Spleen (tissue), 11 donors: ENCODE data around the gene RPS14. TPM values are rescaled to one million over a fixed set of nuclear protein-coding genes. Genes with fewer than 3 reads are reported as not detected.

Experiments used
- DNase-seq: peaks from one replicate; pipeline ENCODE4 v3.0.0-alpha.2; 2020
- H3K27ac ChIP-seq, 8 donors: fragments of 200-600 bp; sonication (generic) in 7 of 8; 1 replicate in 4 of 8; 2 replicates in 4 of 8; pipeline versions ENCODE4 v1.5.0 to v1.8.0; 2016 to 2021; ENCODE audit warnings: inconsistent platforms in 4 of 8, mild to moderate bottlenecking in 4 of 8, moderate library complexity in 1 of 8
- H3K27me3 ChIP-seq, 7 donors: fragments of 200-600 bp; sonication (generic) in 6 of 7; replicated peaks in 1 of 7; 1 replicate in 4 of 7; 2 replicates in 3 of 7; pipeline versions ENCODE4 v1.5.0 to v1.8.0; 2016 to 2021; ENCODE audit warnings: inconsistent platforms in 3 of 7, mild to moderate bottlenecking in 1 of 7
- H3K36me3 ChIP-seq, 6 donors: fragments of 200-600 bp; sonication (generic) in 5 of 6; 1 replicate in 4 of 6; 2 replicates in 2 of 6; pipeline versions ENCODE4 v1.5.0 to v1.8.0; 2016 to 2021; ENCODE audit warnings: inconsistent platforms in 2 of 6
- H3K4me1 ChIP-seq, 6 donors: fragments of 200-600 bp; sonication (generic) in 5 of 6; 1 replicate in 3 of 6; 2 replicates in 3 of 6; pipeline versions ENCODE4 v1.5.0 to v1.8.0; 2016 to 2021; ENCODE audit warnings: inconsistent platforms in 3 of 6
- H3K4me3 ChIP-seq, 8 donors: fragments of 200-600 bp; sonication (generic) in 7 of 8; 1 replicate in 4 of 8; 2 replicates in 4 of 8; pipeline versions ENCODE4 v1.5.0 to v1.8.0; 2016 to 2021; ENCODE audit warnings: inconsistent platforms in 4 of 8, mild to moderate bottlenecking in 4 of 8, moderate library complexity in 2 of 8
- H3K9me3 ChIP-seq, 8 donors: fragments of 200-600 bp; sonication (generic) in 7 of 8; 1 replicate in 4 of 8; 2 replicates in 4 of 8; pipeline versions ENCODE4 v1.5.0 to v1.8.0; 2016 to 2021; ENCODE audit warnings: inconsistent platforms in 4 of 8
- CTCF ChIP-seq, 11 experiments: fragments of 200-600 bp in 7 of 11; fragments of 450-650 bp in 4 of 11; sonication (generic) in 4 of 11; IDR thresholded peaks in 8 of 11; conservative IDR thresholded peaks in 3 of 11; 1 replicate in 7 of 11; 2 replicates in 4 of 11; pipeline versions ENCODE4 v1.4.0 to v1.8.0; 2016 to 2021; ENCODE audit warnings: antibody characterized with exemption in 11 of 11, inconsistent platforms in 4 of 11, mild to moderate bottlenecking in 1 of 11
- POLR2A ChIP-seq, 3 donors: fragments of 450-650 bp; IDR thresholded peaks; one replicate each; pipeline ENCODE4 v1.5.1; 2017; ENCODE audit warnings: antibody characterized with exemption in 3 of 3, mild to moderate bottlenecking in 1 of 3
- POLR2AphosphoS5 ChIP-seq, 3 donors: sonication (generic); formaldehyde crosslinking; IDR thresholded peaks; one replicate each; pipeline ENCODE4 v1.5.1; 2017; ENCODE audit warnings: antibody characterized with exemption in 3 of 3
- WGBS, 5 donors: extraction: QIAGEN DNeasy Blood & Tissue Kit in 3 of 5; methylation state at CpG; one replicate each; pipeline versions ENCODE4 v1.1.5 to v1.1.7; 2013 to 2018; 5-methylcytosine and 5-hydroxymethylcytosine counted together
- intact Hi-C: fragments of 100-400 bp; cut with DNase I; formaldehyde crosslinking; loops from one replicate; pipeline ENCODE4 v1.15.0; 2023; ENCODE audit warnings: low total_unique reads
- polyA plus RNA-seq, 3 donors: library from polyadenylated mRNA; stranded (reverse); fragments of 200-250 nt; gene quantifications; one replicate each; pipeline ENCODE4 v1.2.1, GENCODE V29; 2013
- total RNA-seq, 7 donors: library from RNA; depleted of rRNA in 3 of 7; stranded (reverse); fragments of >200 nt in 3 of 7; fragmentation: NEBNext Ultra II Directional in 4 of 7; extraction: Animal tissue kit (Norgen Biotek cat#: 25700) in 4 of 7; gene quantifications; one replicate each; pipeline versions ENCODE4 v1.1.0 to v1.2.1, GENCODE V29; 2016 to 2021
- donor health status: healthy with polysubstance abuse.
- donor health status: DM: no; HTN: no; CAD: no; lungs with moderate emphysema.
- donor health status: DM: no; HTN: no; CAD: no.
- donor health status: Bipolar disorder and iron deficiency.
- donor health status: healthy.
- donor health status: DM: no; HTN: no; CAD: no.
- donor health status: DM: yes; HTN: yes; CAD: no.

The RPS14 gene
- total and polyA plus RNA-seq, 10 donors = 1,801 to 8,400 (median 2,426) TPM

DNA sequence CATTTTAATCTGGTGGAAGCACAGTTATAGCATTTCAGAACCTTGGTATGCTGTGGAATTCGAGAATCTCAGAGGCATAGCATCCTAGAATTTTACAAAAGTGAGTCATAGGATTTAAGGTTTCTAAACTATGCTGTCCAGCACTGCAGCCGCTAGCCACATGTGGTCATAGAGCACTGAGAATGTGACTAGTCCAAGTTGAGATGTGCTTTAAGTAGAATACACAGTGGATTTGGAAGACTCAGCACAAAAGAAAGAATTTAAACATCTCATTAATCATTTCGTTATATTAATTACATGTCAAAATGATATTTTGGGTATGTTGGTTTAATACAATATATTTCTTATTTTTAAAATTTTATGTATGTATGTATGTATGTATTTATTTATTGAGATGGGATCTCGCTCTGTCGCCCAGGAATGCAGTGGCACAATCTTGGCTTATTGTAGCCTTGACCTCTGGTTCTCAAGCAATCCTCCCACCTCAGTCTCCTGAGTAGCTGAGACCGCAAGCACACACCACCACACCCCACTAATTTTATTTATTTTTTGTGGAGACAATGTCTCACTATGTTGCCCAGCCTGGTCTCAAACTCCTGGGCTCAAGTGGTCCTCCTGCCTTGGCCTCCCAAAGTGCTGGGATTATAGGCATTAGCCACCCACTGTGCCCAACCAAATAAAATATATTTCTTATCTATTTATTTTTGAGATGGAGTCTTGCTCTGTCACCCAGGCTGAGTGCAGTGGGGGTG, 20.4 kb upstream of the RPS14 start:
- DNase-seq = no peak
- Histone ChIP-seq H3K4me1 (peaks cover 0 to 51% (median 18%) of the 10 kb centered on the region in 6 donors), H3K36me3 (no peaks in the 10 kb centered on the region), H3K27me3 (no peaks in the 10 kb centered on the region), H3K4me3 (no peak overlapping the region), H3K27ac (no peak overlapping the region), H3K9me3 (no peaks in the 10 kb centered on the region)
- intact Hi-C loops = loop anchor here (10.0 kb wide), 1 partner anchor 45 kb away; no protein-coding TSS in a partner anchor
- 78 to 90% (median 84%) methylated on average over 6 of the region's 6 CpGs for WGBS, 5 donors
- TF ChIP-seq CTCF (IDR thresholded peaks at IDR 0.05 in 8 of 11, conservative IDR thresholded peaks at IDR 0.05 in 3 of 11) (no peak), POLR2A (IDR thresholded peaks at IDR 0.05) (no peak), POLR2AphosphoS5 (IDR thresholded peaks at IDR 0.05) (no peak)

DNA sequence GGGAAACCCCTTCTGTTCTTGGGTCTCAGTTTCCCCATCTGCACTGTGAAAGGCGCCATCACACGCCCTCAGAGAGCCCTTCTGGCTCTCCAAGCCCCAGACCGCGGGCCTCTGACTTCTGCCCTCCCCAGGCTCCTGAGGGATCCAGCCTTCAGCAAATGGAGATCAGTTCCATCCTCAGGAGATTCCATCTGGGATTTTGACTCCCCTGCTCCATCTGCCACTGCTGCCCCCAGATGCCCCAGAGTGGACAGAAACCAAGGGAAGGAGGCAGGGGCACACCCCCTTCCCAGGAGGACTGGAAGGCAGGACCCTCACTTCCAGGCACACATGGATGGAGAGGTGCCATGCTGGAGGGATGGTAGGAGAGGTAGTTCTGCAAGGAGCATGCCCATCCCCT, 18.7 kb upstream of the RPS14 start:
- Histone ChIP-seq H3K27me3 (no peaks in the 10 kb centered on the region), H3K4me3 (no peak overlapping the region), H3K9me3 (no peaks in the 10 kb centered on the region), H3K27ac (peak overlapping the region in 2 of 8 donors; percentile 3 to 40), H3K36me3 (no peaks in the 10 kb centered on the region), H3K4me1 (peaks cover 0 to 53% (median 30%) of the 10 kb centered on the region in 6 donors)
- 90 to 98% (median 94%) methylated on average over 4 of the region's 4 CpGs for WGBS, 5 donors
- intact Hi-C loops = loop anchor here (10.0 kb wide), 1 partner anchor 47 kb away; no protein-coding TSS in a partner anchor
- DNase-seq = no peak
- no peak for TF ChIP-seq CTCF (IDR thresholded peaks at IDR 0.05 in 8 of 11, conservative IDR thresholded peaks at IDR 0.05 in 3 of 11)
- no peak for TF ChIP-seq POLR2A (IDR thresholded peaks at IDR 0.05)
- no peak for TF ChIP-seq POLR2AphosphoS5 (IDR thresholded peaks at IDR 0.05)

GRCh38 chr5:150465927-150466326, 16.4 kb upstream of the RPS14 start:
- peak; percentile 77 for DNase-seq
- intact Hi-C loops = loop anchor here (10.0 kb wide), 1 partner anchor 49 kb away; no protein-coding TSS in a partner anchor
- Histone ChIP-seq H3K36me3 (no peaks in the 10 kb centered on the region), H3K9me3 (no peaks in the 10 kb centered on the region), H3K27ac (peak overlapping the region; percentile 64 to 85 (median 74)), H3K4me3 (no peak overlapping the region), H3K4me1 (peaks cover 2 to 66% (median 45%) of the 10 kb centered on the region in 6 donors), H3K27me3 (no peaks in the 10 kb centered on the region)
- 36 to 59% (median 52%) methylated on average over 3 to 8 of the region's 8 CpGs for WGBS, 5 donors
- TF ChIP-seq CTCF (IDR thresholded peaks at IDR 0.05 in 8 of 11, conservative IDR thresholded peaks at IDR 0.05 in 3 of 11) (no peak), POLR2AphosphoS5 (IDR thresholded peaks at IDR 0.05) (peak in 2 of 3 donors; percentile 72 to 81), POLR2A (IDR thresholded peaks at IDR 0.05) (no peak)

DNA sequence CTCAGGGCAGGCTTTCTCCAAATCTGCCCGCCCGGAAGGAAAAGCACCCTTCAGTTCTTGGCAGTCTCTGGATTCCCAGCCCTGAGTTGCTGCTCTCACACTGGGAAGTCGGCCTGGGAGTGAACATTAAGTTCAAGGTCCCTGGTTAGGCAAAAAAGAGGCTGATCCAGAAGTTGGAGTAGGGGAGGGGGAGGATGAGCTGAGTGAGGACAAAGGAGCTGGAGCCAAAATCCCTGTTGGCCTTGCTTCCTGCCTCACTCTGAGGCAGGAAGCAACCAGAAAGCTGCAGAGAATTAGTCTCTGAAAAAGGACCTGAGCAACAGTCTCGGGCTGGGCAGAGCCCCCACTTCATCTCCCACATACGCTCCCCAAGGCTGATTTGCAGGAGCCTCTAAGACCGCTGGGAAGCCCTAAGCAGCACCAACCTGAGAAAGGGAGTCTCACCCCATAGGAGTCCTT, 15.0 kb upstream of the RPS14 start:
- H3K27me3 ChIP-seq = no peaks in the 10 kb centered on the region
- intact Hi-C loops = loop anchor here (10.0 kb wide), 1 partner anchor 50 kb away; no protein-coding TSS in a partner anchor
- 51 to 63% (median 59%) methylated on average over 6 of the region's 6 CpGs for WGBS, 5 donors
- no peak overlapping the region for H3K4me3 ChIP-seq
- no peak for DNase-seq
- TF ChIP-seq POLR2AphosphoS5 (IDR thresholded peaks at IDR 0.05) = peak in 2 of 3 donors; percentile 59 to 77
- TF ChIP-seq CTCF (IDR thresholded peaks at IDR 0.05 in 8 of 11, conservative IDR thresholded peaks at IDR 0.05 in 3 of 11) = no peak
- TF ChIP-seq POLR2A (IDR thresholded peaks at IDR 0.05) = no peak
- H3K9me3 ChIP-seq = no peaks in the 10 kb centered on the region
- H3K36me3 ChIP-seq = no peaks in the 10 kb centered on the region
- H3K4me1 ChIP-seq = peaks cover 2 to 77% (median 54%) of the 10 kb centered on the region in 6 donors
- peak overlapping the region; percentile 64 to 85 (median 74) for H3K27ac ChIP-seq
